Stimulated activated CD4-positive, alpha-beta T cell treated with anti-CD3 and anti-CD28 coated beads, Interleukin-12 subunit alpha, Interleukin-12 subunit beta, amount 100 ng/mL, for 48 hours (primary cell): ENCODE data around the gene ERCC1.

Experiments used
- DNase-seq, 3 donors: peaks; one replicate each; pipeline ENCODE4 v3.0.0-alpha.2; 2020; ENCODE audit warnings: low read depth in 2 of 3, low spot score in 1 of 3

The ERCC1 gene

DNA sequence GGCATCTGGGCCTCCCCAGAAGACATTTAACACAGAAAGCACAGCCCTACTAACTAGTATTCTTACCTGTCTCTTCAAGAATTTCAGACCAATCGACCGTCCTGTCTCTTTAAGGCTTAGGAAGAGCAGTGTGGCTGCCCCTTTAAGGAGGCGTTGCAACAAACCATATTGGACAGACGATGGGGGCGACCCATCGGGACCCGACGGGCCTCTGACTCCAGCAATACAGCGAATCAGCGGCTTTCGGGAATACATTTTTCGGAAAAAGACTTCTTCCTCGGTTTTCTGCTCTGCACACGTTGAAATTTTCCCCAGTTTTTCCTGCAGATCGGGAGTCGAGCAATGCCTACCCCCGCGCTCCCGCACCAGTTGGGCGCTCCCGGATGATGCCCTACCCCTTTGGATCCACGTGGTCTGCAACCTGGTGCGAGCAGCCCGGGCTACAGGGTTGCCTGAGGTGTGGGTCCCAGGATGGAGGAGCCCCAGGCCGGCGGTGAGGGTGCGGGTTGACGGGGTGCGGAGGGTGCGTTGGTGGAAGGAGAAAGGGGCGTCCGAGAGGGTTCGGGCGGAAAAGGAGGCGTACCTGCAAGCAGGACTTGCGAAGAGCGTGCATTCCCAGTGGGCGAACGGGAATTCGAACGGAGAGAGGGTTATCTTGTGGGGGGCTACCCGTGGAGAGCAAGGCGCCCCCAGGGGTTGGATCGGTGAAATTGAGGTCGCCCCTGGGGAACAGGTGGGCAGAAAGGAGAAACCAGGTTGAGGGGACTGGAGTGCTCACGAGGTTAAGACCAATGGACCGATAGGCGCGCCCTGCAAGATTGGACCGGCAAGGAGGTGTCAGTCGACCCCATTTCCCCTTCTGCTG is 17.3 kb downstream of the ERCC1 start, which contains the start of gene POLR1G:
TSS of gene POLR1G (plus strand) at position 419 of the 865 bp plus-strand sequence. CDS start at position 472, 53 bp downstream.
- peak; percentile 70 to 78 (median 72) for DNase-seq

DNA sequence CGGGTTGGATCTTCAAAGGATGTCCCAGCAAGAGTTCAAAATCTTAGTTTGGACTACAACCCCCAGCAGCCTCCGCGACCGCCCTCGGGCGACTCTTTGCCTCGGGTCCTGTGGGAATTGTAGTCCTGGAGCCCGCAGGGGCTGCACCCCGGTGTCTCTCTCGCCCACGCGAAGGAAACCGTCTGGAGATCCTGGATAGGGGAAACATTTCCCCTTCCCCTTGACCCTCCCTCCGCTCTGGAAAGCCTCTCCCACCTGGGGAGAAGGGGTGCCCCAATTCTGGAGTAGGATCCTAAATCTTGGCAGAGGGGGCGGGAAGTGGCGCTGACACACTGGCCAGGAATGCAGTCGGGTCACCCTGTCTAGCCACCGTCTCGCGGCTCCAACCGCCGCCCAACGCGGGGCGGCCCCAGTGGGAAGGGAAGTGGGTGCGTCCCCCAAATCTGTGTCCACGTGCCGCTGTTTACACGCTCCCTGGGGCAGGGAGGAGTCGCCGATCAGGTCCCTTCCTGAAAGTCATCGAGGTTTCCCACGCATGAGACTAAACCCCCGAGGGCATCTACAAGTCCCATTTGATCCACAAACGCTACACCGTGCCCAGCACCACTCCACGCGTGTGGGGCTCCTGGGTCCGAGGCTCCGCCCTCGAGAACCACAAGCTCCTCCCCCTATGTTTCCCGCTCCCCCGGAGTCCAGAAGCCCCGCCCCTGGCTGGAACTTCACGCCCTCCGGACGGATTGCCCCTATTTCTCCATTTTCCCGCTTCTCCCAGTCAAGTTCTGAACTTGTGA is 18.1 kb downstream of the ERCC1 start:
- peak; percentile 72 to 82 (median 79) for DNase-seq

DNA sequence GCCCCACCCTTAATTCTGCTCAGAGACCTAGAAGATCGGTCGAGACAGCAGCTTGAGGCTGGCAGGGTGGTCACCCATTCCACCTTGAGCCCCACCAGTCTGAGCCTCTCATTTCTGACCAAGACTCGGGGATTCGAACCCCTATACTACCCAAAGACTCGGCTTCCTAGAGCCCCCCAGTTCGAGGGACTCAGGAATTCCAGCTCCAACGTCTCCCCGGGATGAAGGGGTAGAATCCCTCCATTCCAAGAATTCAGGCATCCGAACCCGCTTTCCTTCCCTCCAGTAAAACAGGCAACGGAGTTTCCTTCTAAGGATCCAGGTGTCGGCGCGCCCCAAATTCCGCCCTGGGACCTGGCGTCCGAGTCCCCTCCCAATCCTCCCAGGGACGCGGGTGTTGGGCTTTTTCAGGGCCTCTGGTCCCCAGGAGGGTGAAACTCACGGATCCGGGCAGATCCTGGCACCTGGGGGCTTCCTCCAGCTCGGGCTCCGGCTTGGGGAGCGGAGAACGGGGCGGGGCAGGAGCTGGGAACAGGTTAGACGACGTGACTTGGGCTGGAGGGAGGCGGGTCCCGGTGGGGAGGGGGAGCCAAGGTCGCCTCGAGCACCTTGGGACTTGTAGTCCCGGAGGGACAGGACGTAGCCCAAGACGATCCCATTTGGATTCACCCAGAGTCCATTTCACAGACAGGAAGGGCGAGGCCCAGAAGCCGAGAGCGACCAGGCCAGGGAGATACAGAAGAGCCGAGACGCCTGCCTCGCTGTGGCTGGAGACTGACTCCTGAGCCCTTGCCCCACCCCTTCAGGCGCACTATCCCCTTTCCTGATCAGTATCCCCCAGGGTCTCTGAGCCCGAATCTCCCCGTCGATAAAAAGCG is 18.9 kb downstream of the ERCC1 start, which contains the start of gene PPP1R13L:
TSS of gene PPP1R13L (minus strand) at position 513 of the 878 bp plus-strand sequence. CDS start 6,751 bp downstream, outside the sequence.
- peak; percentile 54 to 58 (median 55) for DNase-seq

DNA sequence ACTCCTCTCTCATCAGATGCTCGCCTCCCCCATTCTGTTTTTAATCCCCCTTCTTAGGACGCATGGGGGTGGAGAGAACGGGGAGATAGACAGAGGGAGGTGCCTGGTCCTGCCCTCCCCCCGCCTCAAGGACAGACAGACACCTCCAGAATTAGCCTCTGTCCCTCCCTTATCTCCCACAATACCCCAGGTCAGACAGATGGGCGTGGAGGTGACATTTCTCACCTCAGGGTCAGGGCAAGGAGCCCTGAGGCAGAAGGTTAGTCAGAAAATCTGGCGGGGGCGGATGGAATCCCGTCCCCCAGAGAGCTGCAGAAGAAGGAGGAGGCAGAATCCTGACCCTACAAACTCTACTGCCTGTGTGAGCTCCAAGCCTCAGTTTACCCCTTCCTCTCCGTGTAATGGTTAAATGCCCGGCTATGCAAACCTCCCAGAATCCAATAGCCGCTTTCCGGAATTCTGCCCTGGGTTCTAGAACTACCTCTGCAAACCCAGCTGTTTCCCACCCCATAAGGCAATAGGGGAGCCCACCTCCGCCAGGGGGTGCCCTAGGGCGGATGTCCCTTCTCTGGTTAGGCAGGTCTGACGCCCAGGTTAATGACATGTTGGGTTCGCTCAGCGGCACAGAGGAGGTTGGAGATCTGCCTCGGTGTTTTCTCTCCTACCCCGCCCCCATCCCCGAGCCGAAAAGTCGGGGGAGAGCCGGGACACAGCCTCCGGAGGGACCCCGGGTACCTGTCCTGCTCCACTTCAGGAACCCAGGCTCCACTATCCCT is 19.7 kb downstream of the ERCC1 start:
- peak; percentile 47 to 59 (median 53) for DNase-seq

DNA sequence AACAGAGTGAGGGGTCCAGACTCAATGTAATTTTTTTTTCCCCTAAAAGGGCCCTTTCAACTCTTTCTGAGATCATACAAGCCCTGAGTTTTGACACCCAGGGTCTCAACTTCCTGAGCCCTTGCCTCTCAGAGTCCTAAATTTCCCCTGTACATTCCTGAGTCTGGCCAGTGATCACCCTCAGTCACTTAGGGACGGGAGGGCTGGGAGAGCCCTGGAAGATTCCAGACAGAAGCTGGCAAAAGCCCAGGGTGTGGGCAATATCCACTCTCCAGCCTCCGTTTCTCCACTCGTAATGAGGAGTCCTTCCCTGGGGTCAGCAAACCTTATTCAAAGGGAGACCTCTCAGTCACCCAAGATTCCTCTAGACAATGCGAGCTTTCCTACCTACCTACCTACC is 20.4 kb downstream of the ERCC1 start:
- no peak for DNase-seq

DNA sequence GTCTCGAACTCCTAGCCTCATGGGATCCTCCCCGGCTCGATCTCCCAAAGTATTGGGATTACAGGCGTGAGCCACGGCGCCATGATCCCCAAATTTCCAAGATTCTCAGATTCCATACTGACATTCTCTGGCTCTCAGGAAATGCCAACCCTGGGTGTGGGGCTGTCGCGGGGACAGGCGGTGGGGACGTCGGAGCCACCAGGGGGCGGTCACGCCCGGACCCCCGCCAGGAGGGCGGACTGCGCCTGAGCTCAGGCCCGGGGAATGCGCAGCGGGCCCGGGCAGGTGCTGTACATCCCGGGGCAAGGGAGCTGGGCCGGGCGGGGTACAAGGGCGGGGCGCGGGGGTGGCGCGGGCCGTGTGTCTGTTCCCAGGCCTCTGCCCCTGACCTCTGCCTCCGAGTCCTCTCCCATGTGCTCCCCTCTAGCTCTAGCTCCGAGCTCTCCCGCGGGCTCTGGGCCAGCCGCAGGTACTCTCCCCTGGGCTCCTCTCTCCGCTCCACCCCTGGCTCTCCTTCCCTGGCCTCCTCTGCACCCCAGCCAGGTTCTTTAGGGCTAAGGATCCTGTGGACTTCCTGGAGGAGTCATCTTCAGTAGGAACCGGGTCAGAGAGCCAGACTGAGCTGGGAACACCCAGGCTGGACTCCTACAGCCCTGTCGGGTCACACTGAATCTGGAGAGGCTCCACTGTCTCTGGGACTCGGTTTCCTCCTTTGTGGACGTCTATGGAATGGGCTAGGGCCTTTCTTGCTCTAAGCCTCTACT is 21.2 kb downstream of the ERCC1 start:
- DNase-seq: peak in 1 of 3 donors; percentile 23

DNA sequence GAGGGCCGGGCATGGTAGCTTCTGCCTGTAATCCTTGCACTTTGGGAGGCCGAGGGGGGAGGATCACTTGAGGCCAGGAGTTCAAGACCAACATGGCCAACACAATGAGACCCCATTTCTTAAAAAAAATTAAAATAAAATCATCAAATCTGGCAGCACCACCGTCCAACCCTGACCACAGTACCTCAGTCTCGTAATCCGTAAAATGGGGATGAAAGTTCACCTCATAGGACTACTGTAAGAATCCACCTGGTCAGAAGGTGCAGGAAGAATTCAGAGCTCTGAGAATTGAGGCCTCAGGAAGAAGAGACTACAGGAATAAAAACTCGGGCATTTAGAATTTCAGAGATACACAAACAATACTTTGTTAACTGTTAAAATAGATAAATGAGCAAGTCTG is 21.9 kb downstream of the ERCC1 start:
- no peak for DNase-seq

DNA sequence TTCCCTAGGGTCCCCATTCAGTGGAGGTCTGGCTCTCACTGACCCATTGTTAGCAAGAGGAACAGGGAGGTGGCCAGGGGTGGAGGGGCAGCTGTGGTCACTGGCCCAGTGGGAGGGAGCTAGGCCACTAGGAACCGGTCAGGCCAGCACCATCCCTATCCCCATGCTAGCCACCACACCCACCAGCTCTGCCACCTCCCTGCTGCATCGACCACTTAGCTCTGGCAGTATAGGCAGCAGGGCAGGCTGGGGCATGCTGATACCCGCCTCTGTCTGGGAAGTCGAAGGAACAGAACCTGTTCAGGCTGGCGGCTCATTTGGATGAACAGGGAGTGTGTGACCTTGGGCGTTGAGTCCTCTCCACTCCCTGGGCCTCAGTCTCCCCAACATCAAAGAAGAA is 23.5 kb downstream of the ERCC1 start:
- no peak for DNase-seq

DNA sequence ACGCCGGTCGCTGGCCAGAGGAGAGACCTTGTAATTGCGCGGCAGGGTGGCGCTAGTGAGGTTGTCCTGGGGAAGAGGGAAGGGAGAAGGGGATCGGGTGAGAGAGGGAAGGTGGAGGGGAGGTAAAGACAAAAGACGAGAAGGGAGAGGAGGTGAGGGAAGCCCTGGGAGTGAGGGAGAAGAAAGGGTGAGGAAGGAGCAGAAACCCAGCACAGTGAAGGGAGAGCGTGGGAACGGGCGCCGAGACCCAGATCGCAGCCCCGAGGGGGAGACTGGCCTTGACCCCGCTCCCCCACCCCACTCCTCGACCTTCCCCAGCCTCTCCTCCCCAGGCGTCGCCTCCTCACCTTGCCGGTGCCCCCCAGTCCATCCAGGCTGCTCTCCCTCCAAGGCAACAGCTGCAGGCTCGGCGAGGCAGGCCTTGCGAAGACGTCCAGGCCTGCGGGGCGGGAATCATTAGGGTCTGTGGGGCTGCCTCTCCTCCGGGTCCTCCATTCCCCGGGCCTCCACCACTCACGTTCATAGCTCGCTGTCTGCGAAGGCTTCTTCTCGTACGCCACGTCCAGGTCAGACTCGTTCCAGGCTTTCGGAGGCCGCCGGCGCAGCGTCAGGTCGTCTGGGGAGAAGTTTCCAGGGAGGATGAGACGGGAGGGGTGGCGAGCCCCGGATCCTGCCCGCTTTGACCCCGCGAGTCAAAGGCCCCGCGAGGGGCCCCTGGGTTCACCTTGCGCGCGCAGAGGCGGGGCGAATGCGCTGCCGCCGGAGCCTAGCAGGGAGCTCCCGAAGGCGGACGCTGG is 27.7 kb downstream of the ERCC1 start:
- DNase-seq: no peak

DNA sequence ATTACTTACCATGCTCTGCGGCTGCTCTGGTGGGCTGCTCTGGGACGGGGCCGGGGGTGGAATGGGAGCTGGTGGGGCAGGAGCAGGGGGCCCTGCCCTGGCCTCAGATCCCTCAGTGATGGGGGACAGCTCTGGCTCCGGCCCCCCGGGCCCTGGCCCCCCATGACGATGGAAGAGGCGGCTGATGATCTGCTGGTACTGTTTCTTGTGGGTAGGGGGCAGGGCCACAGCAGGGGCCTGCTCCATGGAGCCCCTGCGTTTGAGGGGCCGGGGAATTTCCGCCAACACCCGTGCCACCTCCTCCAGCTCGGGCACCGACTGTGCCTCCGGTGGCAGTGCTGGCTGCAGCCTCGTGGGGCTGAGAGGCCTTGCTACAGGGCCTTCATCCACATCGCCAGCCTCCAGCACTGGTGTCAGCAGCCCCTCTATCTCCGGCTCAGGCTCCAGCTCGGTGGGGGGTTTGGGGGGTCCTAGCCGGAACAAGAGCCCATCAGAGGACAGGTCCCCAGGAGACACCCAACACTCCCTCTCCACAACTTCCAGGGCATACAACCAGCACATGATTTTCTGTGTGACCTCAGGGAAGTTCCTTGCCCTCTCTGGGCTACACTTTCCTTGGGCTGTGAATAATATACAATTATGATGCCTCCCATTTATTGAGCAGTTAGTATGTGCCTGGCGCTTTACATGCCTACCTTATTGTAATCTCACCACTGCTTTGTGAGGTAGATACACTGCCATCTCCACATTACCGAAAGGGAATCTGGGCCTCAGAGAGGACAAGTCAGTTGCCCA is 31.6 kb downstream of the ERCC1 start:
- no peak for DNase-seq

DNA sequence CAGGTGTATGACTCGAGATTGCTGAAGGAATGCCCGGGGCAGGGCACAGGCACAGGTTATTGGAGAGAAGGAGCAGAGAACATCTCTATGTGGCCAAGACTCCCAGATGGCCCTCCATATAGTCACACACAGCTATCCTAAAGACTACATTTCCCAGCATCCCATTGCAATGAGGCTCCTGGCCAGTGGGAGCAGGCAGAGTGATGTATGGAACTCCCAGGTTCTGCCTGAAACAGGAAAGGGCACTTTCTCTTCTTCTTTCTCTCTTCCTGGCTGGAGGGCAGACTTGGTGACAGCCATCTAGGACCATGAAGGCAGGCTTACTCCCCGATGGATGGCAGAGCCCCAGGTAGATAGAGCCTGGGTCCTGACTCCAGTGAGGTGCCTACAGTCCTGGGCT is 32.4 kb downstream of the ERCC1 start:
- DNase-seq: no peak

DNA sequence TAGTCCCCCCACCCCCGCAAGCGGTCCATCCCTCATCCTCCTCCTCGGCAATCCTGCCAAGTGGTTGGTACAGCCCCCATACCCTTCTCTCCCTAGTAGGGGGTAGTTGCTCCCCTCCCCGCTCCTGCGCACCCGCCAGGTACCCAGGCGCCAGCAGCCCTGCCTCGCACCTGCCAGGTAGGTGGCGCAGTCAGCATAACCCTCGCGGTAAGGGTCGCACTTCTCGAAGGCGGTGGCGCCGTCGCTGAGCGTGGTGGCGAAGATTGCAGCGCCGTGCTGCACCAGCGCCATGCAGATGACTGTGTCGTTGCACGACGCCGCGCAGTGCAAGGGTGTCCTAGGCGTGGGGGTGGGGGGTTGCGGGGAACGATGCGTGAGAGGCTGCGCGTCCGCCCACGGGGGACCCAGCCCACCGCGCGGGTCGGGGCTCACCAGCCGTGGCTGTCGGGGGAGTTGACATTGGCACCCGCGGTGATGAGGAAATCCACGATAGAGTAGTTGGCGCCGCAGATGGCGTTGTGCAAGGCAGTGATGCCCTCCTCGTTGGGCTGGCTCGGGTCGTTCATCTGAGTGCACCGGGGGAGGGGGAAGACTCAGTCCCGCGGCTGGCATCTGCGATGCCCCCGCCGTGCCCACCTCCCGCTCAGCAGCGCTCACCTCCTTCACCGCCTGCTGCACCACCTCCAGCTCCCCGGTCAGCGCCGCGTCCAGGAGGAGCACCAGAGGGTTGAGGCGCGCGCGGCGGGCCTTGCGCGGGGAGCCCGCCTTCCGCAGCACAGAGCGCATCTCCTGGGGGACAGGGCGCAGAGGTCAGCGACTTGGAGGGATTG is 38.1 kb downstream of the ERCC1 start:
- no peak for DNase-seq

DNA sequence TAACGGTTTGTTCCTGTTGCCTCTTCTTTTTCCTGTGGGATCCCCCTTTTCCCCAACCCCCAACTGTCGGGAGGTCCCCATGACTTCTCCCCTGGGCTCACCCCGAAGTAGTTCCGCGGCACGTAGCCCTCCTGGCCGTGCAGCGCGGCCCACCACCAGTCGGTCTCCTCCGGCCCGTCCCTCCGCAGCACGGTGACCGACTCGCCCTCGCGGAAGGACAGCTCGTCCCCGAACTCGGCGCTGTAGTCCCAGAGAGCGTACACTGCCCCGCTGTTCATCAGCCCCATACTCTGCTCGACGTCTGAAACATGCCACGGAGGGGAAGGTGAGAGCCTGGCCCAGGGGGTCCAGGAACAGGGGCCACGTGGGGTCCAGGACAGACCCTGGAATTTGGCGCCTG is 41.3 kb downstream of the ERCC1 start:
- DNase-seq: no peak

DNA sequence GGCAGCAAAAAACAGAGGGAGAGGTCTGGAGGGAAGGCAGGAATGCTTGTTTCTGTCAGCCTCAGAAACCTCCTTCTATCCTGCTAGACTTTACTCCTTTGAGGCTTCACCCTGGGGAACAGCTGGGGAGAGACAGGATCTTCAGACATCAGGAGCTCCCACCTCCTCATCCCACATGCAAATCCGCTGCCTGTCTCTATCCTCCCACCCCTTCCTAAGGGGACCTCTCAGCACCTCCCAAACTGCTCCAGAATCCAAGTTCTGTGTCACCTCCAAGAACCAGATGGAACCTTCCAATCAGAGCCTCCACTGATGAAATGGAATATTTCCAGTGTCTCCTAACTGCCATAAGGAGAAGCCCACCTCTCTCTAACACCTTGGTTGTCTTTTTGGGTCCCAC is 43.6 kb downstream of the ERCC1 start:
- no peak for DNase-seq

DNA sequence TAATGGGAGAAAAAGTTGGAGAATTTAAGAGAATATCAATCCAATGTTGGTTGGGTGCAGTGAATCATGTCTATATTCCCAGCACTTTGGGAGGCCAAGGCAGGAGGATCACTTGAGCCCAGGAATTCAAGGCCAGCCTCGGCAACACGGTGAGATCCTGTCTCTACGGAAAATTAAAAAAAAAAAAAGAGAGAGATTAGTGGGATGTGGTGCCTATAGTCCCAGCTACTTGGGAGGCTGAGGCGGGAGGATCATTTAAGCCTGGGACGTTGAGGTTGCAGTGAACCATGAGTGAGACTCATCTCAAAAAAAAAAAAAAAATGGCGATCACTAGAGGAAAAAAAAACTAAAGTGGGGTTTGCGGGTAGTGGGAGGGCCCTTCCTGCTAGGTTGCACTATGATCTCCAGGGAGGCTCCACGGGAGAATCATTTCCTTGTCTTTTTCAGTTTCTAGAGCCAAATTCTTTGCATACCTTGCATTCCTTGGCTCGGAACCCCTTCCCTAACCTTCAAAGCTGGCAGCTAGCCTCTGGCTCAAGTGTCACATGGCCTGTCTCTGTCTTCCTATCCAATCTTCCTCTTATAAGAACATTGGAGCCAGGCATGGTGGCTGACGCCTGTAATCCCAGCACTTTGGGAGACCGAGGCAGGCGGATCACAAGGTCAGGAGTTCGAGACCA is 47.5 kb downstream of the ERCC1 start:
- DNase-seq: no peak

DNA sequence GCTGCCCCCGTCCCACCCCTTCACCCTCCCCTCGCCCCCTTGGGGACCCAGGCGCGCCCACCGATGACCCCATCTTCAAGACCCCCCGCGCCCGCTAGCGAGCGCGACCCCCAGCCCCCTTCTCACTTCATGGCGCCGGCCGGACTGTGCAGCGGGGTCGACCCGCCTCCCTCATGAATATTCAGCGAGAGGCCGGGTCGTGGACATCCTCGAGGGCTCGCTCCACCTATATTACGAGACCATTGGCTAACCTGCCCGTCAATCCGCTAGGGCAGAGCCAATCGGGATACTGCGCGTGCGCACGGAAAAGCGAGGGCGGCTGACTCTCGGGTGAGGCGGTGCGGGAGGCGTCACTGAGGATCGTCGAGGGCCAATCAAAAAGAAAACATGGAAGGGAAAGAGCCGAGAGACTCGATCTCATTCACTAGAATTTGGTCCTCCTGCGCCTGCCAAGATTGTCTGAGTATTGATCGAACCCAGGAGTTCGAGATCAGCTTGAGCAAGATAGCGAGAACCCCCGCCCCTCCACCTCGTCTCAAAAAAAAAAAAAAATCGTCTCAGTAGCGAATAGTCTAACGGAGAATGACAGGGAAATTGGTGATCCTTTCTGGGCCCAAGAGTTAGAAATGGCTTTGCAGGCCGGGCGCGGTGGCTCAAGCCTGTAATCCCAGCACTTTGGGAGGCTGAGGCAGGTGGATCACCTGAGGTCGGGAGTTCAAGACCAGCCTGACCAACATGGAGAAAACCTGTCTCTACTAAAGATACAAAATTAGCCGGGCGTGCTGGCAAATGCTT is 53.1 kb downstream of the ERCC1 start, which contains the start of gene ERCC2:
TSS of gene ERCC2 (minus strand) at position 164 of the 795 bp plus-strand sequence. CDS start at position 131, 33 bp downstream.
- peak; percentile 100 for DNase-seq
